DMS79 treated with DMSO at 0.1 percent for 48 hours (cell line): ENCODE results near the gene HNRNPK.

Source experiments
- DNase-seq: peaks from one replicate; lab custom pipeline; 2025; lab: John Stamatoyannopoulos, UW

HNRNPK gene

GRCh38 chr9:83933790-83934189 is 46.2 kb downstream of the HNRNPK start:
- DNase-seq: no peak

GRCh38 chr9:83932851-83933250 is 47.2 kb downstream of the HNRNPK start:
- no peak for DNase-seq

DNA sequence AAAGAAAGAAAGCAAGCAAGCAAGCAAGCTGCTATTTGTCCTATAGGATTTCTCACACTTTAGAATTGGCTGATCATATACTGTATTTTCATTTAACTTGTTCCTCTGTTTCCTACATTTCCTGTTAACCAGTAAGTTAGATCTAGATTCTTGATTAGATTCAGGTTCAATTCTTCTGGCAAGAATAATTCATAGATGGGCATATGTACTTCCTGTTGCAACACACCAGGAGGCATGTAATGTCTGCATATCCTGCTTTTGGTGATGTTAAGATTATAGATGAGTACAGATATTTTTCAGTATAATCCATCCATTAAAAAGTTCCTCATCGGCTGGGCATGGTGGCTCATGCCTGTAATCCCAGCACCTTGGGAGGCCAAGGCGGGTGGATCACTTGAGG is 48.0 kb downstream of the HNRNPK start:
- DNase-seq: no peak

- DNase-seq: no peak
Measured at GRCh38 chr9:83930881-83931280, 49.1 kb downstream of the HNRNPK start.

DNA sequence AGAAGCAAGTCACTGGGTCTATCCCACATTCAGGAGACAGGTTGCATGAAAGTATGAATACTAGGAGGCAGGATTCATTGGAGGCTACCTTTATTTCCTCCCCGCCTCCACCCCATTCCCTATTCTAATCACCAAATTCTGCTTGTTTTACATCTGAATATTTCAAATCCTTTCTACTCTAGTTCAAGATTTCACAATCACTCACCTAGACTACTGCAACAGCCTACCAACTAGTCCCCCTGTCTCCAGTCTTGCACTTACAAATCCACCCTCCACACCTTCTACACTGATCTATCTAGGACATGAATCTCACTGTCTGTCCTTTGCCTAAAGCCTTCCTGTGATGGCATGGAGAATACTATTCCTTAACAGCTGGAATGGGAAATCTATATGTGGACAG is 52.4 kb downstream of the HNRNPK start:
- DNase-seq: no peak

GRCh38 chr9:83920927-83921707 is 58.9 kb downstream of the HNRNPK start, which contains the start of gene KIF27:
Gene KIF27 (minus strand): TSS chr9:83921432. CDS start chr9:83915591, 5,841 bp downstream.
- DNase-seq: peak; percentile 51

- DNase-seq: peak; percentile 6
Measured at GRCh38 chr9:83920469-83920926, 59.5 kb downstream of the HNRNPK start.

- DNase-seq: no peak
Measured at GRCh38 chr9:83919111-83919510, 60.9 kb downstream of the HNRNPK start.
